ENCODE data around the gene SLC38A3. TPM values are rescaled to one million over a fixed set of nuclear protein-coding genes. Genes with fewer than 3 reads are reported as not detected.

The SLC38A3 gene
- total and polyA plus RNA-seq, 9 of the 15 experiments (the other 6 are each of a cell fraction or from before 2014, with no cell fraction given), result 0.09 to 0.38 (median 0.16) TPM; not detected in 6

- no peak for TF ChIP-seq ELK3 (CRISPR knock-in tag; IDR thresholded peaks at IDR 0.05)
- TF ChIP-seq CTCFL (IDR thresholded peaks at IDR 0.05; ENCODE audit: borderline replicate concordance, insufficient read depth, low read depth, low read length, poor library complexity, severe bottlenecking), result peak; percentile 91
- TF ChIP-seq HNRNPLL (IDR thresholded peaks at IDR 0.05; ENCODE audit: low read depth, low read length, poor library complexity, severe bottlenecking), result no peak
- no peak for TF ChIP-seq TARDBP (IDR thresholded peaks at IDR 0.05)
- no peak for TF ChIP-seq ZNF561 (CRISPR knock-in tag; conservative IDR thresholded peaks at IDR 0.05)
- no peak for TF ChIP-seq PHB (CRISPR knock-in tag; IDR thresholded peaks at IDR 0.05)
- TF ChIP-seq ZNF140 (CRISPR knock-in tag; IDR thresholded peaks at IDR 0.05), result no peak
- no peak for TF ChIP-seq ZNF717 (CRISPR knock-in tag; IDR thresholded peaks at IDR 0.05)
- TF ChIP-seq NFE2L1 (tag; IDR thresholded peaks at IDR 0.05; ENCODE audit: borderline replicate concordance, low read depth), result no peak
- TF ChIP-seq CBFA2T2 (conservative IDR thresholded peaks at IDR 0.05), result no peak
- no peak for TF ChIP-seq ZNF707 (CRISPR knock-in tag; conservative IDR thresholded peaks at IDR 0.05)
- TF ChIP-seq HCFC1 (IDR thresholded peaks at IDR 0.05; ENCODE audit: low read depth, low read length), result peak; percentile 47
- no peak for TF ChIP-seq KHSRP (IDR thresholded peaks at IDR 0.05)
- TF ChIP-seq MNT (conservative IDR thresholded peaks at IDR 0.05), result no peak; a peak in 1 of 4 replicates
- no peak for TF ChIP-seq USF1 (CRISPR knock-in tag; IDR thresholded peaks at IDR 0.05)
- no peak for TF ChIP-seq IRF9 (tag; IDR thresholded peaks at IDR 0.05)
- no peak for TF ChIP-seq ZNF512 (tag; IDR thresholded peaks at IDR 0.05)
- no peak for TF ChIP-seq HDGF (IDR thresholded peaks at IDR 0.05)
- TF ChIP-seq POLR3G (IDR thresholded peaks at IDR 0.05; ENCODE audit: extremely low read depth, insufficient read length, insufficient replicate concordance), result no peak
These were observed 55.2 kb downstream of the SLC38A3 start (continued) for GRCh38 chr3:50260027-50260941.

All from K562 (cell line).